Stimulated activated CD8-positive, alpha-beta memory T cell treated with anti-CD3 and anti-CD28 coated beads, Interleukin-15, amount 100 ng/mL, for 24 hours (primary cell): ENCODE measurements around the gene TCAF1.

Source experiments
- DNase-seq: peaks from one replicate; pipeline ENCODE4 v3.0.0-alpha.2; 2020; ENCODE audit warnings: low read depth

Gene TCAF1, protein sequence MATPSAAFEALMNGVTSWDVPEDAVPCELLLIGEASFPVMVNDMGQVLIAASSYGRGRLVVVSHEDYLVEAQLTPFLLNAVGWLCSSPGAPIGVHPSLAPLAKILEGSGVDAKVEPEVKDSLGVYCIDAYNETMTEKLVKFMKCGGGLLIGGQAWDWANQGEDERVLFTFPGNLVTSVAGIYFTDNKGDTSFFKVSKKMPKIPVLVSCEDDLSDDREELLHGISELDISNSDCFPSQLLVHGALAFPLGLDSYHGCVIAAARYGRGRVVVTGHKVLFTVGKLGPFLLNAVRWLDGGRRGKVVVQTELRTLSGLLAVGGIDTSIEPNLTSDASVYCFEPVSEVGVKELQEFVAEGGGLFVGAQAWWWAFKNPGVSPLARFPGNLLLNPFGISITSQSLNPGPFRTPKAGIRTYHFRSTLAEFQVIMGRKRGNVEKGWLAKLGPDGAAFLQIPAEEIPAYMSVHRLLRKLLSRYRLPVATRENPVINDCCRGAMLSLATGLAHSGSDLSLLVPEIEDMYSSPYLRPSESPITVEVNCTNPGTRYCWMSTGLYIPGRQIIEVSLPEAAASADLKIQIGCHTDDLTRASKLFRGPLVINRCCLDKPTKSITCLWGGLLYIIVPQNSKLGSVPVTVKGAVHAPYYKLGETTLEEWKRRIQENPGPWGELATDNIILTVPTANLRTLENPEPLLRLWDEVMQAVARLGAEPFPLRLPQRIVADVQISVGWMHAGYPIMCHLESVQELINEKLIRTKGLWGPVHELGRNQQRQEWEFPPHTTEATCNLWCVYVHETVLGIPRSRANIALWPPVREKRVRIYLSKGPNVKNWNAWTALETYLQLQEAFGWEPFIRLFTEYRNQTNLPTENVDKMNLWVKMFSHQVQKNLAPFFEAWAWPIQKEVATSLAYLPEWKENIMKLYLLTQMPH

DNA sequence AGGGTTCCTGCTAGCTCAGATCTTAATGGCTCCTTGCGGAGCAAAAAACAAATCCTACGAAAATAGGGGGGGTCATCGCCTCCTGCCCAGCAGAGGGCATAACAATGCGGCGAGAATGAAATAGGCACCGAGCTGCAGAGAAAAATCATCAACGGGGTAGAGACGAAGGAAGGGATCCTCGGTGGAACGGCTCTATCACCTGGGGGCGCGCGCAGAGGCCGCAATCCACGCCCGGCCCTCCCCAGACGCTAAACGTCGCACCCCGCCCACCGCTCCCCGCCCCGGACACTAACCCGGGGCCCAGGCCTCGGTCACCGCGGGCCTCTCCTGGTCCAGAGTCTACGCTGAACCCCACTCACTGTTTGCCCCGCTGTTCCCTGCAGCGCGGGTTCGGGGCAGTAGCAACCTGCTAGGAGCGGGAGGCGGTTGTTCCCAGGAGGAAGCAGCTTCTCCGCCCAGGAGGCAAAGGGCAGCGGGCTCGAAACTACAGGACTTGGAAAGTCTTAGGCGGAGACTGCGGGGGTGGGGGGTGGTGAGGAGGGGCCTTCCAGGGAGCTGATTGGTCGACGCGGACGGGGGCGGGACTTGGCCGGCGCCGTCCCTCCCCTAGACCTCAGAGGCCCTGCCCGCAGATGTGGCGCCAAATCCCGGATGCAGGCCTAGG, at the start of gene TCAF1:
Gene TCAF1, minus strand, starts transcription at position 509 of the 664 bp plus-strand sequence. CDS start 25,568 bp downstream, outside the sequence.
- peak; percentile 77 for DNase-seq

DNA sequence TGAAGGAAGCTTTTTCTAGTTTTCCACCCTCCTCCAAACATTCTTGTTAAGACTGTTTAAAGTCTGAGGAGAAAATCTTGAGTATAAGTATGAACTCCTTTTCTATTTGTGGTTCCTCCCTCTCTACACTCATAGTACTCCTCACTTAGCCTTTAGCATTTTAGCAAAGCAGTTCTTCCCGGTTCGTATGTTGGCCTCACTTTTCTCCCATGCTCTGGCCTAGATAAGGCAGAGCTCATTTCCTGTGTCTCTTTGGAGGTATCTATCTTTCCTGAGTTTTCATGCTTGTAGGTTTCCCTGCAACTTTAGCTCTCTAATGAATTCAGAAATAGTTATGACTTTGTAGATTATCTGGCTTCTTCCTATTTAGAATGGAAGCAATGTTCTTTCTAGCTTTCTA, 46.8 kb upstream of the TCAF1 start:
- DNase-seq = no peak

DNA sequence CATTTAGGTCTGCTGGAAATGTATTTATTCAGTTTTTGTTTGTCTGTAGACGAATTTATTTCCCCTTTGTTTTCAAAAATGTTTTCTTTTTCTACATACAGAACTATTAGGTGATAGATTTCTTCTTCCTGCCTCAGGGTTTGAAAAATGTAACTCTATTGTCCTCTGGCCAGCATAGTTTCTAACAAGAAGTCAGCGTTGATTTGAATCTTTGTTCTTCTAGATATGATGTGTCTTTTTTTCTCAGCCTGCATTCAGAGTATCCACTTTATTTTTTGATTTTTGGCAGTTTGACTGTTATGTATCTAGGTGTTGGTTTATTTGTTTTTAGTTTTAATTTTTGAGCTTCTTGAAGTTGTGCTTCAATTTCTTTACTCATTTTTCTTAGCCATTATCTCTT, 45.1 kb upstream of the TCAF1 start:
- DNase-seq = no peak

DNA sequence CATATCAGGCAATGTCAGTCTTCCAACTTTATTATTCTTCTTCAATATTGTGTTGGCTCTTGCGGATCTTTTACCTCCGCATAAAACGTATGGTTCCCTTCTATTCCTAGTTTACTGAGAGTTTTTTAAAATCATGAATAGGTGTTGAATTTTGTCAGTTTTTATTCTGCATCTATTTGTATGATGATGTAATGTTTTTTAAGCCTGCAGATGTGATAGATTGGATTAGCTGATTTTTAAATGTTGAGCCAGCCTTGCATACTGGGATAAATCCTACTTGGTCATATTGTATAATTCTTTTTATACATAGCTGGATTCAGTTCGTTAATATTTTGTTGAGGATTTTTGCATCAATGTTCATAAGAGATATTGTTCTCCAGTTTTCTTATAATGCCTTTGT, 43.4 kb upstream of the TCAF1 start:
- no peak for DNase-seq

DNA sequence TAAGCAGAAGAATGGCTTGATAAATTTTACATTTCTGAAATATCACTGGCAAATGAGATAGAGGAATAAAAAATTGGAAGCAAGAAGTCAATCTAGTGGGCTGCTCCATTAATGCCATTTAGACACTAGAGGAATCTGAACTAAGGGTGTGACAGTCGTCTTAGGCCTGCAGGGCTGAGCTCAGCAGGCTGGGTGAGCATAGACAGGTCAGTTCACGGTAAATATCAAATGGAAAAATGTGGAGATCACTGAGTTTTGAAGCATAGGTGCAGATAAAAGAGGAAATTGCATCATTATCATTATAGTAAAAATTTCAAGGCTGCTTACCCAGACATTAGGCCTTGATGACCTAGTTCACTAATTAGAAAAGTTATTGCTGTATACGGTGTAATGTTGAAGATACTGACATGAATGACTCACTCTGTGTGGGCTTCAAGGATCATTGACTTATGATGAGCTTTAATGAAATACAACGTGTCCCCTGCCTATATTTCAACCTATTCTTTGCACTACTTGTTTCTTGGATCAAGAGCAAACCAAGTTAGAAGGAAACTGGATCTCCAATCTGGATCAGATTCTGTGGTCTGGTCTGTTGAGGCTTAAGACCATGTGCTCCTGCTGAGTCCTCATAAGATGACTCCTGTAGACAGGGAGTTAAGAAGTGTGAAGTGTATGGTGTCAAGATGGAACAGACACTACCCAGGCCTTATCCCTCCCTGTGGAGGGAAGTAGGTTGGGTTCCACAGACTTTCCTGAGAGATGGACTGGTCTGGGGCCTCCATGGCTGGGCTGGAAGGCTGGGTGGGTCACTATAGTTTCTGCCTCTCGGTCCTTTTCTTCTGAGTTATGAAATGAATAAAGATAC, 36.6 kb upstream of the TCAF1 start:
- no peak for DNase-seq

DNA sequence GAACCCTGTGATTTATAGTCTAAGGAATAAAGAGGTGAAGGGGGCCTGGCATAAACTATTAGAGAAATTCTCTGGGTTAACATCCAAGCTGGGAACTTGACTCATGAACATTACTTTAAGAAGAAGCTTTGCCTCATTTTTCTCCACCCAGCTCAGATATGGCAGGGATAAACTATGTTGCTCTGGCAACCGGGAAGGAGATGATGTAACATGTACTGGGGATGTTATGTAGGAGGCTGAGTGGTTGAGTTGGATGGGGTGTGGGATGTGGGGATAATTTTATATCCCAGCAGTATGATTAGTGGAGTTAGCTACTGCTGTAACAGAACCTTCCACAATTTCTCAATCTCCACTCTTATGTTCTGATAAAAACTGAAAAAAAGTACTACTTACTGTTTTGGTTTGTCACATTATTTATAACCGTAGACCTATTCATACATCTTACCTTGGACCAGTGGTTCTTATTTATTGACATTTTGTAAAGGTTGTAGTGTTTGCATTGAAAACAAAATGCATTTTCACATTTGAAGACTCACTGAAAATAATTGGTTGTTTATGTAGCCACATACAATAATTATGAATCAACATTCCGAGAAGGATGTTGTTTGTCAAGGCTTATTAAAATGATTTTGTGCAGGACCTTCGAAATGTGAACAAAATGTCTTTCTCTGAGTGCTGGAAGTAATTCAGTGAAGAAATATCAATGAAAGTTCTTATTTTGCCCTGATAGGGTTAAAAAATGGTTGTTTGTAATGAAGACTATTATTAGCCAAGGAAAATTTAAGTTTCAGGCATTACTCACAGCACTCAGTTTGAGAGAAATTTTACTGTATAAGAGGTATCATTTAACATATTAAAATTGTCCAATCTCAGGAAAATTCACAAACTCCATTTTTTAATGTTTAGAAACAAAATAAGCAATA, 34.4 kb upstream of the TCAF1 start:
- DNase-seq = no peak

DNA sequence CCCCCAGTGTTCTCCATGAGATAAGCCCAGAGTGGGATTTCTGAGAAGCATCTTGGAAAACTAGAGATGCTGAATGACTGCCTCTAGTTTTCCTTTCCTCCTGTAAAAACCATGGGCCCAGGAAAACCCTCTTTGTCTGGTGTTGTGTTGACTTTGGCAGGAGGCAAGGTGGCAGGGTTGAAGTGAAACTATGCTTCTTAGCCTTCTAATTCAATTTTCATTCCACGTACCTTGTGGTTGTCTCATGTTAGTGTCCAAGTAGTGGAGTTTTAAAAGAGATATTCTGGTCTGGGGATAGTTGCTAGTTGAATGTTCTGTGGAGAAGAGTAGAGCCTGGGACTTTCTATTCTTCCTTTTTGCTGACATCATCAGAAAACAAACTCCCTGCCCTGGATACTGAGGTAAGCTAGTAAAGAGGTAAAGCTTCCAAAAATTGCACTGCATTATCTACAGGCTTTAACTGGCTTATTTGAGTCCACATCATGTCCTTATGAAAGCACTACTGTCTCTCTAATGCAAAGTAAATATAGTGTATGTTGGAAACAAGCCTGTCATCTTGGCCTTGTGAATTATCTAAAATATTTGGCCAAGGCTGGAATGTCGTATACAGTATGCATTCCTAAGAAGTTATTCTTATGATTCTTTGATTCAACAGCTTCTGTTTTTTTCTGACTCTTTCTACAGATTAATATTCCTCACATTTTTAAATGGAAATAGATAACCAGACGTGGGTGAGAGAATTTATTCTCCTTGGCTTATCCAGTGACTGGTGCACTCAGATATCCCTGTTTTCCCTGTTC, 32.8 kb upstream of the TCAF1 start, which contains the start of gene OR2F2:
Gene OR2F2, plus strand, starts transcription at position 708 of the 800 bp plus-strand sequence. Its CDS starts 0 bp downstream, at position 708.
- no peak for DNase-seq

DNA sequence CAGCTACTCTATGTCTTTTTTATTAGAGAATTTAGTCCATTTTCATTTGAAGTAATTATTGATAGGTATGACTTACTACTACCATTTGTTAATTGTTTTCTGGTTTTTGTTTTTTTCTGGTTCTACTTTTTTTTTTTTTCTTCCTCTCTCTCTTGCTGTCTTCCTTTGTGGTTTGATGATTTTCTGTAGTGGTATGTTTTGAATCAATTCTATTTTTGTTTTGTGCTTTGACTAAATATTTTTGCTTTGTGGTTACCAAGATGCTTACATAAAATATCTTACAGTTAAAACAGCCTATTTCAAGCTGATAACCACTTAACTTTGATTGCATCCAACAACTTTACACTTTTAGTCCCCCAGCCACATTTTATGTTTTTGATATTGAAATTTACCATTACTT, 29.8 kb upstream of the TCAF1 start:
- DNase-seq = no peak

DNA sequence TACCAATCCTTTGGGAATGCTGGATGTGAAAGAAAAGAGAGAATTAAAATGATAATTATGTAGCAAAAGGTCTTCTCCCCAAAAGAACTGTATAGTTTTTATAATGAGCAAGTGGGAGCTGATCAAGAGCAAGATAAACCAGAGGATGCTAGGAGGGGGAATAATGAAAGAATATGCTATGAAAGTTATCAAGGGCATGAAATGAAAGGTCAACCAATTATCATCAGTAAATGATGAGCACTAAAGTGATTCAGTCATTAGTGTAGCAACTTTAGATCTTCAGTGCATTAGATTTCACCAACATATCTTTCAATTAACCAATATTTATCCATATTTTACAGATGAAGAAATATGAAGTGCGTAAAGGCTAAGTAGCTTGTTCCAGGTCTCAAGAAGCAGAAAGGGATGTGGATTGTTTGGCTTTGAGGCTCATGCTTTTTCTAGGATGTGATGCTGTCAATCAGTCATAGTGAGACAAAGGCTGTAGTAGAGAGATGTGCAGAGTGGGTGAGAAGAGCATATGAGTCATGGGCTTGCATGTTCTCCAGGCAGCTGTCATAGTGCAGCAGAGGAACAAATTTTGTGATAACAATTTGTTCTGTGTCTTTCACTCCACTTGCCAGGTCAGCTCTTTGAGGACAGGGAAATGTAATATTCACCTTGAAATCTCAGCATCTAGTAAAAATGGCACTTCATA, 27.4 kb upstream of the TCAF1 start:
- no peak for DNase-seq

DNA sequence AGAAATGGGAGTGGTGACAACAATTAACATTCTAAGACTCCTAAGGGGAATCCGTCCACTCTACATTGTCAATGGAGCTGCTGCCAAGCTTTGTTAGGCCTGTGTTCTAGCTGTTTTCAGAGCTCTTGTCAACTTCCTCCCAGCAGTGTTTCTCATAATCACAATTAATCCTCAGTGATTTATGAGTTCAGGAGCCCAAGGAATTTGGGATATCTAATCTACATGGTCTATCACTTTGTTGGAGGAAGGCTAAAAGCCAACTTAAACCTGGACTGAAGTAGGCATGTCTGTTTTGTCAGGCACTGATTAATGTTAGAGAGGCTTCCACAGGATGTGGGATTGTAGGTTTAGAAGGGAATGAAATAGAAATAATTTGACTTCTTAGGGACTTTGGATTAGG, 22.9 kb upstream of the TCAF1 start:
- DNase-seq = no peak

DNA sequence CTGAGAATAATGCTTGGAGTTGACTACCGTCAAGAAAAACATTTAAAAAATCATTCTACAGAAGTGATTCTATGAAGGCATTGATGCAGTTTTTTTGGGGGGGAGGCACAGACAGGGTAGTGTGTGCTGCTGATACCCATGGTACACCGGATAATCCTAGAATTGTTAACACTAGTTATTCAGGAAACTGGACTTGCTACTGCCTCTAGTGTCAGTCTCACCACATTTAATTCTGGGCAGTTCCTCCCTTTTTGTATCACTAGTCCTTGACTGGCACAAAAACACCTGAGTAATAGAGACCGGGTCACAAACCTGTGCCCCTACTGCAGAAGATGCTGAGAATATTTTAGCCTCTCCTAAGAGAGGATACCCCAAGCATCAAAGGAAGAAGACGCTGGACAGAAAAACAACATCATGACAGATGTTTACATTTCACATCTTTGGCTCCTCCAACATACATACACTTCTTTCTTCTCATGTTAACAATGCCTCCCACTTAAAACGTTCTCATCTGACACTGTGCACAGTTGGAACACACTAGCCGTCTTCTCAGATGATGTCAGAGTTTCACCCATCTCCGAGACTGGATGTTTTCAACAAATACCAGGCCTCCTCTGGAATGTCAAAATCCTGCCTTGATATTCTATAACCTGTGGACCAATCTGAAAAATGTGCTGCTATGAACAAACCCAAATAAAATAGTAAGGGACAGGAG, 13.1 kb upstream of the TCAF1 start:
- DNase-seq = no peak

DNA sequence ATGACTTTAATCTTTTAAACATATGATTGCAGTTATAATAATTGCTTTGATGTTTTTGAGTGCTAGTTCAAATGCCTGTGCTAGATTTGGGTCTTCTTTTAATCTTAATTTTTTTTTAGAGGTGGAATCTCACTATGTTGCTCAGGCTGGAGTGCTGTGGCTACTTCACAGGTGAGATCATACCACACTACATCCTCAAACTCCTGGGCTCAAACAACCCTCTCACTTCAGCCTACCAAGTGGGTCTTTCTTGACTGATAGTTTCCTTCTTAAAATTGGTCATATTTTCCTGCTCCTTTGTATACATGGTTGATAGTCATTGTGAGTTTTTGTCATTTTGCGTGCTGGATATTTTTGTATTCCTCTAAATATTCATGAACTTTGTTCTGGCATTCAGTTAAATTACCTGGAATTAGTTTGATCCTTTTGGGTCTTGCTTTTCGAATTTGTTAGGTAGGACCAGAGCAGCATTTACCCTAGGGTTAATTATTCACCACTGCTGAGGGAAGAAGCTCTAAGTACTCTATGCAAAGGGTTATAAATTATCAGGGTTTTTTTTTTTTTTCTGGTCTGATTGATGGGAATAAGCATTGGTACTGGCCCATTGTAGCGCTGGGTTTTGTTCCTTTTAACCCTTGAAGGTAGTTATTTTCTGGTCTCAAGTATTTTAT, 12.1 kb upstream of the TCAF1 start:
- DNase-seq = no peak

DNA sequence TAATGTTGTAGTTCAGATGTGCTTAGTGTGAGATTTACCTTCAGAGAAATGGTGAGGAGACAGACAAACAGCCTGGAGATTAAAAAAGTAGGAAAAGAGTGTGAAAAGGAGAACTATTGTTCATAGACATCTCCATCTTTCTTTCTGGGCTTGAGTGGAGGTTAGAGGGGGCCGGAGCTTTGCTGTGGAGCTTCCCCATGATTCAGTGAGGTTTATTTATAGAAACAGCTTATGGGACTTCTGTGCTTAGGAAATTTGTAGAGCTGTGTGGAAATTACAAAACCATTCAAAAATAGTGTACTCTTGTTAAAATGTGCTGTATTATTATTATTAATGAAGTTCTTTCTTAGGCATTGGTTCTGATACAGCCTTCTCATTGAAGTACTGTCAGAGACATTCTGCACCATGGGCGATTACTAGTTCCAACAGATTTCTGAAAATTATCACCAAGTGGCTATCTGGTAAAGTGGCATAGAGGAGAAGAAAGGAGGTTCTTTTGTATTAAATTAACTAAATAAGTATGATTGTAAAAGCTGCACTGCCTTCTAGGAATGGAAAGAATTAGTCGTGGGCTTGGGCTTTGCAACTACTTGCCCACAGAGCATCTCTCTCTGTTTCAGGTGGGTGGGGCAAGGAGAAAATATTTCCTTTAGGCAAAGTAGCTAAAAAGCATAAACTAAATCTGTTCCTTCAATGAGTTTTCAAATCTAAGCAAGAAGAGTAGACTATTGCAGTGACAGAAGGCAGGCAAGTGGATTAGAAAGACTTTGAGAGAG, 8.7 kb upstream of the TCAF1 start:
- no peak for DNase-seq

DNA sequence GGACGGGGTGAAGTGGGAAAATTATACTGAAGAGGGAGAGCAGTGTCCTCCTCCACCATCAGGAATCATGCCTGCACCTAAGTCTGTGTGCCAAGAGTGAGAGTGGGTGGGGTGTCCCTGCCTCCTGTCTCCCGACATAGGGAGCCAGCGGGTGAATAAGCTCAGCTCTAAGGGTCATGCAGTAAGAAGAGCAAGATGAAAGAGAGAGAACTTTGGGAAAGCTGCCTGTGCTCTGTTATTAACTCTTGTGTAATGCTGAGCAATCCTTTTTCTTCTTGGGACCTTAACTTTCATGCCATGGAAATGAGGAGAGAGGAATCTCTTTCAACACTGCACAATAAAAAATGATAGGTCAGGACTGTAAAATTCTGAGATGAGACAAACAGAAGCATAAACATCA, 7.9 kb upstream of the TCAF1 start:
- no peak for DNase-seq

DNA sequence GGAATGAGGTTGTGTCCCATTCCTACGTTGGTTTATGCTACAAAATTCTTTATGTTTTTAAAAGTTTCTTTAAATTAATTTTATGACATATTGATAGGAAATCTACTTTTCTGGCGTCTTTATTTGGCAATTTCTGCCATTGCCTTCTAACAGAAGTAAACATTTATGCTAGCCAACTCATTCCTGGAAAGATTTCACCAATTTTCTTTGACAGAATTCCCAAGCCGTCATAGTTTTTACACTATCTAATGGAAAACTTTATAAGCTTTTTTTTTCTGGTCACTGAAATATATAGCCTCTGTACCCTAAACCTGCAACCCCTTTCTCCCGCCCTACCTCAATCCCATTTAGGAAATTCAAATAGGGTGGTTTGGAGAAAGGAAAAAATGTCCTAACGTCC, 6.1 kb upstream of the TCAF1 start:
- no peak for DNase-seq

DNA sequence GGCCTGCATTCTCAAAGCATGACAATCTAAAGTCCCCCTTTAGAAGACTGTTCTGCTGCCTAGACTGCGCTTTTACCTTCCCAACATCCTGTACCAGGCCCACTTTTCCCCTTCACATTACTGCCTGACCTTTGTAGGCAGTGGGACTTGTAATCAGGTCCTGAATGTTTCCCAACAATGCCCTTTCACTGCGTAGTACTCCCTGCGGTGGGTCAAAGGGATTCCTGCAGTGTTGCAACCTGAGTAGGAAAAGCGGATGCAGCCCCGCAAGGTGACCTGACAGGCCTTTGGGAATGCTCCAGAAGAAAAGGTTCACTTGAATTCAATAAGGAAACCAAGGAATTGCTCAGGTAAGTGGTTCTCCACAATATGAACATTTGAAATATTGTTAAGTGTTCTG, 4.9 kb upstream of the TCAF1 start:
- DNase-seq = no peak

DNA sequence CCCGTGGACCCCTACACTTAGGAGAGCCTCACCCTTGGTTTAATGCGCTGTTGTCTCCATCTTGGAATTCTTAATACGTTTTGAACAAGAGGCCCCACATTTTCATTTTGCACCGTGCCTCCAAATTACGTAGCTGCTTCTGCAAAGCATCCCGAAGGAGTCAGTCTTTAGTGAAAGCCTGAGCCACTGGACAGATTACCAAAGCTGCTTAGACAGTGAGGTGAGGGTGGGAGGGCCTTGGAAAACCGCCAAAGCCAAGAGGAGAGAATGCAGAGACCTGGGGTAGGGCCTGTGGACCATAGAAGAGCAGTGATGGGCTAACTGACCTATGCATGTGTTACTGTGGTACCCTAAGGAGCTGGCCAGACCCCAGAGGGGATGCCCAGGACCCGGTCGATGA, 4.2 kb upstream of the TCAF1 start:
- no peak for DNase-seq
